HL-60 (cell line): ENCODE measurements around the gene ATP13A5.

Experiments used
- DNase-seq, 2 experiments: peaks; one replicate each; pipeline ENCODE4 v3.0.0-alpha.2; 2010 to 2020; ENCODE audit warnings: low read depth in 1 of 2, low spot score in 1 of 2
- H3K27ac ChIP-seq: fragments of 250-450 bp; sonication (Bioruptor Pico); replicated peaks from 2 replicates; pipeline ENCODE4 v1.5.1; 2020; ENCODE audit warnings: mild to moderate bottlenecking, moderate library complexity
- H3K27me3 ChIP-seq: fragments of 250-450 bp; sonication (Bioruptor Pico); 2 replicates; pipeline ENCODE4 v1.5.1; 2021; ENCODE audit warnings: mild to moderate bottlenecking, moderate library complexity; ENCODE audit not compliant: insufficient read depth, poor library complexity, severe bottlenecking
- H3K4me3 ChIP-seq: replicated peaks from 2 replicates; pipeline ENCODE4 v1.5.1; 2011; ENCODE audit warnings: mild to moderate bottlenecking, control low read depth, low read length; ENCODE audit not compliant: insufficient read depth
- CTCF ChIP-seq: IDR thresholded peaks from one replicate; pipeline ENCODE4 v1.5.1; 2011; ENCODE audit warnings: low read length, control low read depth, inconsistent platforms; ENCODE audit not compliant: insufficient read depth
- GABPA ChIP-seq: IDR thresholded peaks from 2 replicates; pipeline ENCODE4 v1.6.1; 2012; ENCODE audit warnings: low read depth
- POLR2AphosphoS5 ChIP-seq: IDR thresholded peaks from 2 replicates; pipeline ENCODE4 v1.6.1; 2012; ENCODE audit warnings: low read depth
- REST ChIP-seq: IDR thresholded peaks from 2 replicates; pipeline ENCODE4 v1.6.1; 2012; ENCODE audit warnings: low read depth; ENCODE audit not compliant: insufficient replicate concordance
- SPI1 ChIP-seq: IDR thresholded peaks from 2 replicates; pipeline ENCODE4 v1.6.1; 2012; ENCODE audit warnings: low read depth, mild to moderate bottlenecking, borderline replicate concordance
- long read RNA-seq: library from polyadenylated mRNA; unstranded; transcript quantifications from one replicate; pipeline ENCODE4 v2.0.0, GENCODE V29; 2020

Gene ATP13A5
- long read RNA-seq = 0 reads

GRCh38 chr3:193378706-193379105 is at the start of gene ATP13A5:
Gene ATP13A5 (minus strand): TSS chr3:193378753. CDS start chr3:193378725, 28 bp downstream.
- no peak within 1 kb of the TSS for H3K4me3 ChIP-seq
- H3K27ac ChIP-seq = no peak within 1 kb of the TSS
- H3K27me3 ChIP-seq = peaks cover 4% of the 10 kb centered on the region
- DNase-seq = no peak
- no peak for TF ChIP-seq POLR2AphosphoS5
- TF ChIP-seq GABPA = no peak
- no peak for TF ChIP-seq REST
- no peak for TF ChIP-seq CTCF
- no peak for TF ChIP-seq SPI1

- DNase-seq = no peak
- H3K4me3 ChIP-seq = no peak overlapping the region
- no peak overlapping the region for H3K27ac ChIP-seq
- TF ChIP-seq REST = no peak
- TF ChIP-seq GABPA = no peak
- no peak for TF ChIP-seq CTCF
- TF ChIP-seq SPI1 = no peak
- TF ChIP-seq POLR2AphosphoS5 = no peak
- no peaks in the 10 kb centered on the region for H3K27me3 ChIP-seq
Measured at GRCh38 chr3:193418576-193419373, 40.2 kb upstream of the ATP13A5 start.

GRCh38 chr3:193416629-193417028 is 38.1 kb upstream of the ATP13A5 start:
- no peak overlapping the region for H3K27ac ChIP-seq
- TF ChIP-seq SPI1 (no peak), REST (no peak)
- DNase-seq = no peak
- H3K4me3 ChIP-seq = no peak overlapping the region
- no peaks in the 10 kb centered on the region for H3K27me3 ChIP-seq
